Tibial artery (tissue), 4 donors: ENCODE results near the gene PROK2.

Experiments used
- DNase-seq, 2 donors: peaks; one replicate each; pipeline ENCODE4 v3.0.0-alpha.2; 2019
- H3K27ac ChIP-seq, 2 donors: fragments of 200-600 bp; sonication (generic) in 1 of 2; 1 replicate in 1 of 2; 2 replicates in 1 of 2; pipeline ENCODE4 v1.5.1; 2018 to 2019; ENCODE audit warnings: mild to moderate bottlenecking in 1 of 2
- H3K27me3 ChIP-seq, 2 donors: fragments of 200-600 bp; sonication (generic) in 1 of 2; one replicate each; pipeline versions ENCODE4 v1.5.1 to v1.6.0; 2016 to 2019
- H3K36me3 ChIP-seq, 3 donors: fragments of 200-600 bp; sonication (generic) in 2 of 3; one replicate each; pipeline ENCODE4 v1.5.1; 2016 to 2019; ENCODE audit warnings: mild to moderate bottlenecking in 2 of 3
- H3K4me1 ChIP-seq, 4 donors: fragments of 200-600 bp; sonication (generic) in 2 of 4; 1 replicate in 3 of 4; 2 replicates in 1 of 4; pipeline ENCODE4 v1.5.1; 2016 to 2019
- H3K4me3 ChIP-seq, 2 donors: fragments of 200-600 bp; sonication (generic) in 1 of 2; 1 replicate in 1 of 2; 2 replicates in 1 of 2; pipeline ENCODE4 v1.5.1; 2018 to 2019; ENCODE audit warnings: mild to moderate bottlenecking in 2 of 2
- H3K9me3 ChIP-seq, 3 donors: fragments of 200-600 bp; sonication (generic) in 1 of 3; one replicate each; pipeline ENCODE4 v1.5.1; 2016 to 2019
- intact Hi-C: fragments of 100-400 bp; cut with DNase I; formaldehyde crosslinking; loops from one replicate; pipeline ENCODE4 v1.15.0; 2023; ENCODE audit warnings: low total_unique reads
- TF ChIP-seq, protein P1 (sequence below), 2 experiments: fragments of 200-600 bp in 1 of 2; fragments of 450-650 bp in 1 of 2; IDR thresholded peaks; one replicate each; pipeline ENCODE4 v1.5.1; 2017 to 2019; ENCODE audit warnings: antibody characterized with exemption in 2 of 2, mild to moderate bottlenecking in 1 of 2, moderate library complexity in 1 of 2

Gene PROK2, protein sequence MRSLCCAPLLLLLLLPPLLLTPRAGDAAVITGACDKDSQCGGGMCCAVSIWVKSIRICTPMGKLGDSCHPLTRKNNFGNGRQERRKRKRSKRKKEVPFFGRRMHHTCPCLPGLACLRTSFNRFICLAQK

GRCh38 chr3:71784914-71785531 is at the start of gene PROK2:
Gene PROK2 (minus strand): TSS chr3:71785148. CDS start chr3:71785052, 96 bp downstream.
- Histone ChIP-seq H3K4me1 (peaks cover 0 to 20% (median 14%) of the 10 kb centered on the region in 4 donors), H3K27me3 (peaks cover 2 to 74% of the 10 kb centered on the region in 2 donors), H3K9me3 (no peaks in the 10 kb centered on the region), H3K36me3 (no peaks in the 10 kb centered on the region), H3K4me3 (peak within 1 kb of the TSS; percentile 18 to 44), H3K27ac (no peak within 1 kb of the TSS)
- no peak for DNase-seq
- TF ChIP-seq, protein P1, sequence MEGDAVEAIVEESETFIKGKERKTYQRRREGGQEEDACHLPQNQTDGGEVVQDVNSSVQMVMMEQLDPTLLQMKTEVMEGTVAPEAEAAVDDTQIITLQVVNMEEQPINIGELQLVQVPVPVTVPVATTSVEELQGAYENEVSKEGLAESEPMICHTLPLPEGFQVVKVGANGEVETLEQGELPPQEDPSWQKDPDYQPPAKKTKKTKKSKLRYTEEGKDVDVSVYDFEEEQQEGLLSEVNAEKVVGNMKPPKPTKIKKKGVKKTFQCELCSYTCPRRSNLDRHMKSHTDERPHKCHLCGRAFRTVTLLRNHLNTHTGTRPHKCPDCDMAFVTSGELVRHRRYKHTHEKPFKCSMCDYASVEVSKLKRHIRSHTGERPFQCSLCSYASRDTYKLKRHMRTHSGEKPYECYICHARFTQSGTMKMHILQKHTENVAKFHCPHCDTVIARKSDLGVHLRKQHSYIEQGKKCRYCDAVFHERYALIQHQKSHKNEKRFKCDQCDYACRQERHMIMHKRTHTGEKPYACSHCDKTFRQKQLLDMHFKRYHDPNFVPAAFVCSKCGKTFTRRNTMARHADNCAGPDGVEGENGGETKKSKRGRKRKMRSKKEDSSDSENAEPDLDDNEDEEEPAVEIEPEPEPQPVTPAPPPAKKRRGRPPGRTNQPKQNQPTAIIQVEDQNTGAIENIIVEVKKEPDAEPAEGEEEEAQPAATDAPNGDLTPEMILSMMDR (IDR thresholded peaks at IDR 0.05): no peak
- intact Hi-C loops: no loop called here

GRCh38 chr3:71831599-71831998 is 46.7 kb upstream of the PROK2 start:
- H3K9me3 ChIP-seq: no peaks in the 10 kb centered on the region
- H3K27ac ChIP-seq: no peak overlapping the region
- no peak overlapping the region for H3K4me3 ChIP-seq
- intact Hi-C loops: no loop called here
- no peaks in the 10 kb centered on the region for H3K36me3 ChIP-seq
- H3K27me3 ChIP-seq: no peaks in the 10 kb centered on the region
- no peaks in the 10 kb centered on the region for H3K4me1 ChIP-seq
- TF ChIP-seq, protein P1 (IDR thresholded peaks at IDR 0.05): no peak
- DNase-seq: no peak

- TF ChIP-seq, protein P1 (IDR thresholded peaks at IDR 0.05): no peak
- Histone ChIP-seq H3K27ac (no peak overlapping the region), H3K9me3 (no peaks in the 10 kb centered on the region), H3K27me3 (no peaks in the 10 kb centered on the region), H3K4me3 (no peak overlapping the region), H3K36me3 (no peaks in the 10 kb centered on the region), H3K4me1 (no peaks in the 10 kb centered on the region)
- intact Hi-C loops: no loop called here
- DNase-seq: no peak
These were observed 40.8 kb upstream of the PROK2 start for GRCh38 chr3:71825551-71826283.

DNA sequence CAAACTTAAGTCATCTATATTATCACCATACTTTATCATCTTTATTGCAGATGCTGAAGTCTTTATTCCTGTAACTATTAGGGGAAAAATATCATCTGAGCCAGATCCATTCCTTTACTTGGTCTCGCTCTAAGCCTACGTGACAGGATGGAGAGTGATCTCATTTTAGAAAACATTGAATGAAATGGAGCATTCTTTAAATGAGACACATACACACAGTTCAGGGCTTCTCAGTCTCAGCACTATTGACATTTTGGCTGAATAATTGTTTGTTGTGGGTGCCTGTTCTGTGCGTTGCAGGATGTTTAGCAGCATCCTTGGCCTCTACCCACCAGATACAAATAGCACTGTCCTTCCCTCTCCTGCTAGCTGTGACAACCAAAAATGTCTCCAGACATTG is 36.2 kb upstream of the PROK2 start:
- TF ChIP-seq, protein P1 (IDR thresholded peaks at IDR 0.05): no peak
- Histone ChIP-seq H3K27me3 (no peaks in the 10 kb centered on the region), H3K9me3 (no peaks in the 10 kb centered on the region), H3K4me3 (no peak overlapping the region), H3K36me3 (no peaks in the 10 kb centered on the region), H3K27ac (no peak overlapping the region), H3K4me1 (no peaks in the 10 kb centered on the region)
- no peak for DNase-seq
- intact Hi-C loops: no loop called here

DNA sequence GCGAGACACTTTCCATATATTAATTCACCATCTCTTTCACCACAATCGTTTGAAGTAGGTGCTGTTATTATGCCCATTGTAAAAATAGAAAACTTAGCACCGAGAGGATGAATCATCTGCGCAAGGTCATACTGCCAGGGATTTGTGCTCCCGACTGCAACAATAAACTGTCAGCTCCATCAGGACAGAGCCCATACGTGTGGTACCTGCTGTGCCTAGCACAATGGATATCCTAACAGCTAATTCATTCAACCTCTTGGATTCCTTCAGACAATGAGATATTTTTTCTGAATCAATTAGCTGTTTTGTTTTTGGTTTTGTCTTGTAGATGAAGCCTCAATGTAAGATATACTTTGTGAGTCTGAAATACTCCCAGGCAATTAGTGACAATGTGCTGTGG is 32.3 kb upstream of the PROK2 start:
- no peaks in the 10 kb centered on the region for H3K9me3 ChIP-seq
- H3K27me3 ChIP-seq: no peaks in the 10 kb centered on the region
- TF ChIP-seq, protein P1 (IDR thresholded peaks at IDR 0.05): no peak
- intact Hi-C loops: no loop called here
- DNase-seq: no peak
- no peak overlapping the region for H3K4me3 ChIP-seq
- no peaks in the 10 kb centered on the region for H3K36me3 ChIP-seq
- H3K27ac ChIP-seq: no peak overlapping the region
- no peaks in the 10 kb centered on the region for H3K4me1 ChIP-seq
